H9 (cell line): ENCODE measurements around the gene TMTC1. TPM values are rescaled to one million over a fixed set of nuclear protein-coding genes. Genes with fewer than 3 reads are reported as not detected.

ENCODE experiments used
- DNase-seq: peaks from one replicate; pipeline ENCODE4 v3.0.0-alpha.2; 2017
- H2AFZ ChIP-seq: one replicate; pipeline ENCODE4 v1.6.1; 2013; ENCODE audit warnings: mild to moderate bottlenecking, low read length, control low read depth, moderate library complexity
- H2AK5ac ChIP-seq: 2 replicates; pipeline ENCODE4 v1.6.1; 2013; ENCODE audit warnings: low read length, control low read depth, mixed read lengths; ENCODE audit not compliant: insufficient read length
- H2BK120ac ChIP-seq: one replicate; pipeline ENCODE4 v1.6.1; 2013; ENCODE audit warnings: low read depth, mild to moderate bottlenecking, low read length, control low read depth, inconsistent platforms; ENCODE audit not compliant: poor library complexity, severe bottlenecking
- H2BK12ac ChIP-seq: 2 replicates; pipeline ENCODE4 v1.6.1; 2013; ENCODE audit warnings: low read length, control low read depth, mixed read lengths, low read depth; ENCODE audit not compliant: insufficient read length
- H2BK15ac ChIP-seq: 2 replicates; pipeline ENCODE4 v1.6.1; 2013; ENCODE audit warnings: low read depth, low read length, control low read depth
- H2BK20ac ChIP-seq: one replicate; pipeline ENCODE4 v1.6.1; 2013; ENCODE audit warnings: low read depth, mild to moderate bottlenecking, low read length, control low read depth, inconsistent platforms; ENCODE audit not compliant: poor library complexity, severe bottlenecking
- H2BK5ac ChIP-seq: 2 replicates; pipeline ENCODE4 v1.6.1; 2013; ENCODE audit warnings: low read length, control low read depth, mixed read lengths; ENCODE audit not compliant: insufficient read length
- H3K14ac ChIP-seq: 2 replicates; pipeline ENCODE4 v1.6.1; 2013; ENCODE audit warnings: low read length, control low read depth; ENCODE audit not compliant: insufficient read depth
- H3K18ac ChIP-seq: 2 replicates; pipeline ENCODE4 v1.6.1; 2013; ENCODE audit warnings: low read depth, mild to moderate bottlenecking, mixed read lengths, low read length, control low read depth; ENCODE audit not compliant: insufficient read length
- H3K23ac ChIP-seq: 2 replicates; pipeline ENCODE4 v1.6.1; 2013; ENCODE audit warnings: low read length, control low read depth, mixed read lengths, low read depth; ENCODE audit not compliant: insufficient read length
- H3K23me2 ChIP-seq: 2 replicates; pipeline ENCODE4 v1.6.1; 2013; ENCODE audit warnings: low read depth, mild to moderate bottlenecking, mixed read lengths, low read length, control low read depth; ENCODE audit not compliant: insufficient read length, poor library complexity, severe bottlenecking
- H3K27ac ChIP-seq: 2 replicates; pipeline ENCODE4 v1.5.1; 2013; ENCODE audit warnings: low read length, control low read depth, mixed read lengths, low read depth; ENCODE audit not compliant: insufficient read length
- H3K27me3 ChIP-seq: 2 replicates; pipeline ENCODE4 v1.6.1; 2013; ENCODE audit warnings: low read length, control low read depth, inconsistent platforms; ENCODE audit not compliant: insufficient read depth
- H3K4ac ChIP-seq: 2 replicates; pipeline ENCODE4 v1.6.1; 2013; ENCODE audit warnings: low read depth, mild to moderate bottlenecking, control low read depth, inconsistent platforms, low read length, moderate library complexity
- H3K4me1 ChIP-seq: 2 replicates; pipeline ENCODE4 v1.6.1; 2013; ENCODE audit warnings: low read length, control low read depth, inconsistent platforms; ENCODE audit not compliant: insufficient read depth
- H3K4me2 ChIP-seq: 2 replicates; pipeline ENCODE4 v1.6.1; 2013; ENCODE audit warnings: low read length, control low read depth, mixed read lengths; ENCODE audit not compliant: insufficient read length, insufficient read depth
- H3K56ac ChIP-seq: 2 replicates; pipeline ENCODE4 v1.6.1; 2013; ENCODE audit warnings: low read depth, mild to moderate bottlenecking, mixed read lengths, low read length, control low read depth; ENCODE audit not compliant: insufficient read length
- H3K79me1 ChIP-seq: 2 replicates; pipeline ENCODE4 v1.6.1; 2013; ENCODE audit warnings: low read depth, mild to moderate bottlenecking, moderate library complexity, low read length, control low read depth, inconsistent platforms; ENCODE audit not compliant: insufficient read depth, poor library complexity, severe bottlenecking
- H3K79me2 ChIP-seq: 2 replicates; pipeline ENCODE4 v1.6.1; 2013; ENCODE audit warnings: low read length, control low read depth, inconsistent platforms; ENCODE audit not compliant: insufficient read depth
- H3K9ac ChIP-seq: 2 replicates; pipeline ENCODE4 v1.6.1; 2013; ENCODE audit warnings: low read length, control low read depth, mixed read lengths; ENCODE audit not compliant: insufficient read length; ENCODE audit errors: extremely low read depth
- H3K9me3 ChIP-seq: one replicate; pipeline ENCODE4 v1.6.1; 2013; ENCODE audit warnings: low read depth, low read length, inconsistent platforms; ENCODE audit not compliant: control insufficient read depth
- H3T11ph ChIP-seq: one replicate; pipeline ENCODE4 v1.6.1; 2013; ENCODE audit warnings: mild to moderate bottlenecking, low read length, control low read depth, inconsistent platforms
- H4K20me1 ChIP-seq: one replicate; pipeline ENCODE4 v1.6.1; 2013; ENCODE audit not compliant: control insufficient read depth, insufficient read length, insufficient read depth
- H4K5ac ChIP-seq: 2 replicates; pipeline ENCODE4 v1.6.1; 2013; ENCODE audit warnings: low read depth, mild to moderate bottlenecking, mixed read lengths, low read length, control low read depth; ENCODE audit not compliant: insufficient read length
- H4K8ac ChIP-seq: replicated peaks from 2 replicates; pipeline ENCODE4 v1.6.1; 2013; ENCODE audit warnings: low read length, control low read depth, mixed read lengths, low read depth; ENCODE audit not compliant: insufficient read length
- H4K91ac ChIP-seq: 2 replicates; pipeline ENCODE4 v1.6.1; 2013; ENCODE audit warnings: low read depth, mild to moderate bottlenecking, moderate library complexity, mixed read lengths, low read length, control low read depth; ENCODE audit not compliant: insufficient read length
- H3K27ac Mint-ChIP-seq, 3 experiments: 2 replicates in 2 of 3; 3 replicates in 1 of 3; pipeline ENCODE4 v1.8.0; 2020 to 2021; ENCODE audit warnings: mixed read lengths in 3 of 3, mild to moderate bottlenecking in 1 of 3, moderate library complexity in 1 of 3
- H3K27me3 Mint-ChIP-seq: 2 replicates; pipeline ENCODE4 v1.8.0; 2021; ENCODE audit warnings: low read depth, mild to moderate bottlenecking, moderate library complexity, mixed read lengths
- H3K36me3 Mint-ChIP-seq, 3 experiments: 2 replicates in 2 of 3; 3 replicates in 1 of 3; pipeline ENCODE4 v1.8.0; 2020 to 2021; ENCODE audit warnings: low read depth in 3 of 3, mixed read lengths in 3 of 3; ENCODE audit not compliant: insufficient read depth in 1 of 3
- H3K4me1 Mint-ChIP-seq, 2 experiments: 2 replicates each; pipeline ENCODE4 v1.8.0; 2020; ENCODE audit warnings: mixed read lengths in 2 of 2
- H3K4me3 Mint-ChIP-seq, 2 experiments: 2 replicates in 1 of 2; 3 replicates in 1 of 2; pipeline ENCODE4 v1.8.0; 2020 to 2021; ENCODE audit warnings: mild to moderate bottlenecking in 2 of 2, mixed read lengths in 2 of 2, moderate library complexity in 1 of 2
- H3K9me3 Mint-ChIP-seq, 2 experiments: 2 replicates in 1 of 2; 3 replicates in 1 of 2; pipeline ENCODE4 v1.8.0; 2020; ENCODE audit warnings: mild to moderate bottlenecking in 2 of 2, mixed read lengths in 2 of 2, moderate library complexity in 1 of 2
- WGBS: extraction: QIAGEN DNeasy Blood & Tissue Kit; methylation state at CpG from one replicate; pipeline ENCODE4 v1.1.7; 2013; ENCODE audit warnings: missing lambda C conversion rate, low lambda C conversion rate, mixed read lengths; ENCODE audit not compliant: insufficient read length; ENCODE audit errors: extremely low coverage; 5-methylcytosine and 5-hydroxymethylcytosine counted together
- total RNA-seq: library from RNA; stranded (reverse); gene quantifications from 2 replicates; pipeline ENCODE4 v1.2.1, GENCODE V29; 2021
- TF ChIP-seq, protein P1 (sequence below): fragments of 200-600 bp; sonication (generic); conservative IDR thresholded peaks from 3 replicates; pipeline ENCODE4 v1.8.0; 2021; ENCODE audit warnings: antibody characterized with exemption, mild to moderate bottlenecking

TMTC1 gene
- total RNA-seq, 1 experiment from 2014 or later = 16.1 TPM

DNA sequence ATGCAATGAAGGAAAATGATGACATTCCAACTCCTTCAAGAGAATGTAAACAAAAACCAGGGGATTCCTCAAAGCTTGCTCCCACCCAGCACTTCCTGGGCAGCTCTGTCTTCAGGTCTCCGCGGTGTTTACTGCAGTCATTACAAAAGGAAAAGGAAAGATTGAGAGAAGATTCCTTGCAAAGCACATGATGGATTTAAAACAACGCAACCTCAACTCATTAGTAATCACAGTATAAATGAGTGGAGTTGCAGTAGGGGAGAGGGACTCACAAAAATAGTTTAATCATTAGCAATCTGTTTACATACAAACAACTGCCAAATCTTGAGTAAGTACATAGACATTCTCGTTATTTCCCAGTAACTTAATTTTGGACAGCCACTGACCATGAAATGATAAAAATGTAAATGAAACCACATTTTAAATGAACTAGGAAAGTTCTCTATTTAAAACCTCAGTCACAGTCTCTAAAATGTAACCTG lies 236.6 kb downstream of the TMTC1 start:
- no peak overlapping the region for H2BK120ac ChIP-seq
- TF ChIP-seq, protein P1, sequence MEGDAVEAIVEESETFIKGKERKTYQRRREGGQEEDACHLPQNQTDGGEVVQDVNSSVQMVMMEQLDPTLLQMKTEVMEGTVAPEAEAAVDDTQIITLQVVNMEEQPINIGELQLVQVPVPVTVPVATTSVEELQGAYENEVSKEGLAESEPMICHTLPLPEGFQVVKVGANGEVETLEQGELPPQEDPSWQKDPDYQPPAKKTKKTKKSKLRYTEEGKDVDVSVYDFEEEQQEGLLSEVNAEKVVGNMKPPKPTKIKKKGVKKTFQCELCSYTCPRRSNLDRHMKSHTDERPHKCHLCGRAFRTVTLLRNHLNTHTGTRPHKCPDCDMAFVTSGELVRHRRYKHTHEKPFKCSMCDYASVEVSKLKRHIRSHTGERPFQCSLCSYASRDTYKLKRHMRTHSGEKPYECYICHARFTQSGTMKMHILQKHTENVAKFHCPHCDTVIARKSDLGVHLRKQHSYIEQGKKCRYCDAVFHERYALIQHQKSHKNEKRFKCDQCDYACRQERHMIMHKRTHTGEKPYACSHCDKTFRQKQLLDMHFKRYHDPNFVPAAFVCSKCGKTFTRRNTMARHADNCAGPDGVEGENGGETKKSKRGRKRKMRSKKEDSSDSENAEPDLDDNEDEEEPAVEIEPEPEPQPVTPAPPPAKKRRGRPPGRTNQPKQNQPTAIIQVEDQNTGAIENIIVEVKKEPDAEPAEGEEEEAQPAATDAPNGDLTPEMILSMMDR = no peak
- no peak overlapping the region for H2BK5ac ChIP-seq
- no peaks in the 10 kb centered on the region for H3K79me2 ChIP-seq
- H3K23ac ChIP-seq = no peak overlapping the region
- no peak overlapping the region for H4K8ac ChIP-seq
- H3K27me3 Mint-ChIP-seq = no peaks in the 10 kb centered on the region
- no peaks in the 10 kb centered on the region for H4K20me1 ChIP-seq
- H3K27me3 ChIP-seq = no peaks in the 10 kb centered on the region
- no peak overlapping the region for H2BK12ac ChIP-seq
- no peak overlapping the region for H3K14ac ChIP-seq
- peaks cover 16 to 17% of the 10 kb centered on the region in 2 experiments for H3K4me1 Mint-ChIP-seq
- H3T11ph ChIP-seq = no peak overlapping the region
- H3K27ac Mint-ChIP-seq = peak overlapping the region; percentile 8 to 89 (median 31); a peak in 5 of 7 replicates
- no peak overlapping the region for H3K4me3 Mint-ChIP-seq
- no peak overlapping the region for H2BK20ac ChIP-seq
- H4K5ac ChIP-seq = no peak overlapping the region
- peaks cover 4% of the 10 kb centered on the region; the same call in 1 of the 2 replicates for H3K4me1 ChIP-seq
- no peaks in the 10 kb centered on the region for H3K79me1 ChIP-seq
- H3K9ac ChIP-seq = no peak overlapping the region
- no peak overlapping the region for H2BK15ac ChIP-seq
- H3K27ac ChIP-seq = no peak overlapping the region
- no CpG with 5 or more reads among the region's 4 CpGs for WGBS
- H3K23me2 ChIP-seq = no peaks in the 10 kb centered on the region
- no peak overlapping the region for H3K4ac ChIP-seq
- no peak overlapping the region for H3K56ac ChIP-seq
- H3K9me3 Mint-ChIP-seq = no peaks in the 10 kb centered on the region
- H4K91ac ChIP-seq = no peak overlapping the region
- H3K4me2 ChIP-seq = no peak overlapping the region
- H3K36me3 Mint-ChIP-seq = peaks cover 0 to 6% (median 0%) of the 10 kb centered on the region in 3 experiments; a peak in 2 of 7 replicates
- no peak for DNase-seq
- H3K18ac ChIP-seq = no peak overlapping the region
- H2AFZ ChIP-seq = no peak overlapping the region
- no peak overlapping the region for H2AK5ac ChIP-seq
- no peaks in the 10 kb centered on the region for H3K9me3 ChIP-seq
